HepG2 (cell line): Measurements from ENCODE around the gene BABAM2. TPM values are rescaled to one million over a fixed set of nuclear protein-coding genes. Genes with fewer than 3 reads are reported as not detected.

Source experiments
- AKAP8 ChIP-seq: sonication (generic); formaldehyde crosslinking; IDR thresholded peaks from 2 replicates; pipeline ENCODE4 v1.5.1; 2020; ENCODE audit warnings: mild to moderate bottlenecking, missing genetic modification reagents
- ERF ChIP-seq: IDR thresholded peaks from 2 replicates; pipeline ENCODE4 v1.6.1; 2018; ENCODE audit warnings: missing biosample characterization, missing genetic modification reagents
- FOXA3 ChIP-seq: IDR thresholded peaks from 2 replicates; pipeline ENCODE4 v1.6.1; 2016; ENCODE audit warnings: missing genetic modification reagents, missing compliant biosample characterization
- HIC2 ChIP-seq: sonication (generic); formaldehyde crosslinking; IDR thresholded peaks from 2 replicates; pipeline ENCODE4 v1.9.0; 2022; ENCODE audit warnings: low read depth, missing genetic modification reagents
- LCORL ChIP-seq, 2 experiments: fragments of 450-650 bp in 1 of 2; sonication (generic) in 1 of 2; formaldehyde crosslinking in 1 of 2; IDR thresholded peaks; 2 replicates each; pipeline versions ENCODE4 v1.5.0 to v1.6.1; 2017 to 2020; ENCODE audit warnings: antibody characterized with exemption in 1 of 2, missing genetic modification reagents in 1 of 2
- NCOA2 ChIP-seq: sonication (generic); formaldehyde crosslinking; IDR thresholded peaks from 2 replicates; pipeline ENCODE4 v1.8.0; 2022; ENCODE audit warnings: inconsistent platforms
- NR2F2 ChIP-seq: IDR thresholded peaks from 2 replicates; pipeline ENCODE4 v1.6.1; 2012; ENCODE audit warnings: low read depth, inconsistent platforms, borderline replicate concordance
- SIN3B ChIP-seq: fragments of 150-350 bp; IDR thresholded peaks from 2 replicates; pipeline ENCODE4 v1.6.1; 2014; ENCODE audit warnings: low read length
- ZNF343 ChIP-seq: sonication (generic); formaldehyde crosslinking; IDR thresholded peaks from 2 replicates; pipeline ENCODE4 v1.4.0; 2020; ENCODE audit warnings: mild to moderate bottlenecking, missing genetic modification reagents
- ZNF530 ChIP-seq: sonication (generic); formaldehyde crosslinking; IDR thresholded peaks from 2 replicates; pipeline ENCODE4 v1.5.0; 2020; ENCODE audit warnings: low read depth, mild to moderate bottlenecking, missing genetic modification reagents
- ZNF616 ChIP-seq: sonication (generic); formaldehyde crosslinking; IDR thresholded peaks from 2 replicates; pipeline ENCODE4 v1.5.0; 2020; ENCODE audit warnings: low read depth, mild to moderate bottlenecking, missing genetic modification reagents
- ZNF7 ChIP-seq: IDR thresholded peaks from 2 replicates; pipeline ENCODE4 v1.6.1; 2016; ENCODE audit warnings: missing biosample characterization, missing genetic modification reagents
- ZNF772 ChIP-seq: sonication (generic); formaldehyde crosslinking; IDR thresholded peaks from 2 replicates; pipeline ENCODE4 v1.5.0; 2020; ENCODE audit warnings: mild to moderate bottlenecking, missing genetic modification reagents
- polyA plus RNA-seq, 8 experiments: library from polyadenylated mRNA; depleted of rRNA in 3 of 8; stranded (reverse) in 7 of 8; unstranded in 1 of 8; fragments of >200 nt; fragmentation: Illumina TruSeq in 4 of 8; extraction: Trizol in 4 of 8; gene quantifications; 2 replicates each; pipeline versions ENCODE4 v1.2.1 to v1.2.3, GENCODE V29; 2011 to 2016; ENCODE audit warnings: low read depth in 4 of 8, missing spikeins in 1 of 8, mixed read lengths in 1 of 8; ENCODE audit not compliant: insufficient read depth in 1 of 8
- total RNA-seq, 5 experiments: library from RNA; depleted of rRNA; stranded (reverse); fragments of >200 nt; fragmentation: Illumina TruSeq; extraction: Trizol; gene quantifications; 2 replicates each; pipeline ENCODE4 v1.2.3, GENCODE V29; 2016; ENCODE audit warnings: low read depth in 1 of 5
- TF ChIP-seq, protein P1 (sequence below): sonication (generic); formaldehyde crosslinking; IDR thresholded peaks from one replicate; pipeline ENCODE4 v1.5.1; 2020; ENCODE audit warnings: mild to moderate bottlenecking, missing genetic modification reagents; ENCODE audit errors: not compliant biosample characterization
- TF ChIP-seq, protein P2 (sequence below): sonication (generic); formaldehyde crosslinking; IDR thresholded peaks from 2 replicates; pipeline ENCODE4 v1.4.0; 2020; ENCODE audit warnings: missing genetic modification reagents
- TF ChIP-seq, protein P3 (sequence below): sonication (generic); formaldehyde crosslinking; IDR thresholded peaks from 2 replicates; pipeline ENCODE4 v1.8.0; 2022; ENCODE audit warnings: missing genetic modification reagents, mild to moderate bottlenecking, inconsistent platforms, borderline replicate concordance

Gene BABAM2
- total and polyA plus RNA-seq, 2 of the 13 experiments (the other 11 are each of a cell fraction or from before 2014, with no cell fraction given), result 24.9 to 28.0 TPM

DNA sequence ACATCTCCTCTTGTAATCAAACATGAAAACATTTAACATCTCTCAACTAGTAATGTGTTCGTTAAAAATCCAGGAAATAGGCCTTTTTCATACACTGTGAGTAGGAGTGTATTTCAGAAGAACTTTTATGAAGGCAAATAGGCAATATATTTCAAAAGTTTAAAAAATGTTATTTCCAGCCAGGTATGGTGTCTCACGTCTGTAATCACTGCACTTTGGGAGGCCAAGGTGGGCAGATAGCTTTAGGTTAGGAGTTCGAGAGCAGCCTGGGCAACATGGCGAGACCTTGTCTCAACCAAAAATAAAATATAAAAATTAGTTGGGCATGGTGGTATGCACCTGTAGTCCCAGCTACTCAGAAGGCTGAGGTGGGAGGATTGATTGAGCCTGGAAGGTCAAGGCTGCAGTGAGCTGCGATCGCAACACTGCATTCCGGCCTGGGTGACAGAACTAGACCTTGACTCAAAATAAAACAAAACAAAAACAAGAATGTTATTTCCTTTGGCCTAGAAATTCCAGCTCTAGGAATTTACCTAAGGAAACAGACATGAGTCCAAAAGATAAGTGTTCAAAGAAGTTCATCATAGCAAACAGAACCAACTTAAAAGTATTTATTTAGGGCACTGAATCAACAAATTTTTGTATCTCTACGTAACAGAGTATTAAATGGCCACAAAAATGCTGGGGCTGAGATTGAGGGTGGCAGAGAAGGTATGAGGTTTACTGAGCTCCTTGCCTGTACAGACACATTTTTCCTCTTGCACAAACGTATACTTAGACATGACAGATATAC, 15.2 kb upstream of the BABAM2 start (continued):
- TF ChIP-seq, protein P1, sequence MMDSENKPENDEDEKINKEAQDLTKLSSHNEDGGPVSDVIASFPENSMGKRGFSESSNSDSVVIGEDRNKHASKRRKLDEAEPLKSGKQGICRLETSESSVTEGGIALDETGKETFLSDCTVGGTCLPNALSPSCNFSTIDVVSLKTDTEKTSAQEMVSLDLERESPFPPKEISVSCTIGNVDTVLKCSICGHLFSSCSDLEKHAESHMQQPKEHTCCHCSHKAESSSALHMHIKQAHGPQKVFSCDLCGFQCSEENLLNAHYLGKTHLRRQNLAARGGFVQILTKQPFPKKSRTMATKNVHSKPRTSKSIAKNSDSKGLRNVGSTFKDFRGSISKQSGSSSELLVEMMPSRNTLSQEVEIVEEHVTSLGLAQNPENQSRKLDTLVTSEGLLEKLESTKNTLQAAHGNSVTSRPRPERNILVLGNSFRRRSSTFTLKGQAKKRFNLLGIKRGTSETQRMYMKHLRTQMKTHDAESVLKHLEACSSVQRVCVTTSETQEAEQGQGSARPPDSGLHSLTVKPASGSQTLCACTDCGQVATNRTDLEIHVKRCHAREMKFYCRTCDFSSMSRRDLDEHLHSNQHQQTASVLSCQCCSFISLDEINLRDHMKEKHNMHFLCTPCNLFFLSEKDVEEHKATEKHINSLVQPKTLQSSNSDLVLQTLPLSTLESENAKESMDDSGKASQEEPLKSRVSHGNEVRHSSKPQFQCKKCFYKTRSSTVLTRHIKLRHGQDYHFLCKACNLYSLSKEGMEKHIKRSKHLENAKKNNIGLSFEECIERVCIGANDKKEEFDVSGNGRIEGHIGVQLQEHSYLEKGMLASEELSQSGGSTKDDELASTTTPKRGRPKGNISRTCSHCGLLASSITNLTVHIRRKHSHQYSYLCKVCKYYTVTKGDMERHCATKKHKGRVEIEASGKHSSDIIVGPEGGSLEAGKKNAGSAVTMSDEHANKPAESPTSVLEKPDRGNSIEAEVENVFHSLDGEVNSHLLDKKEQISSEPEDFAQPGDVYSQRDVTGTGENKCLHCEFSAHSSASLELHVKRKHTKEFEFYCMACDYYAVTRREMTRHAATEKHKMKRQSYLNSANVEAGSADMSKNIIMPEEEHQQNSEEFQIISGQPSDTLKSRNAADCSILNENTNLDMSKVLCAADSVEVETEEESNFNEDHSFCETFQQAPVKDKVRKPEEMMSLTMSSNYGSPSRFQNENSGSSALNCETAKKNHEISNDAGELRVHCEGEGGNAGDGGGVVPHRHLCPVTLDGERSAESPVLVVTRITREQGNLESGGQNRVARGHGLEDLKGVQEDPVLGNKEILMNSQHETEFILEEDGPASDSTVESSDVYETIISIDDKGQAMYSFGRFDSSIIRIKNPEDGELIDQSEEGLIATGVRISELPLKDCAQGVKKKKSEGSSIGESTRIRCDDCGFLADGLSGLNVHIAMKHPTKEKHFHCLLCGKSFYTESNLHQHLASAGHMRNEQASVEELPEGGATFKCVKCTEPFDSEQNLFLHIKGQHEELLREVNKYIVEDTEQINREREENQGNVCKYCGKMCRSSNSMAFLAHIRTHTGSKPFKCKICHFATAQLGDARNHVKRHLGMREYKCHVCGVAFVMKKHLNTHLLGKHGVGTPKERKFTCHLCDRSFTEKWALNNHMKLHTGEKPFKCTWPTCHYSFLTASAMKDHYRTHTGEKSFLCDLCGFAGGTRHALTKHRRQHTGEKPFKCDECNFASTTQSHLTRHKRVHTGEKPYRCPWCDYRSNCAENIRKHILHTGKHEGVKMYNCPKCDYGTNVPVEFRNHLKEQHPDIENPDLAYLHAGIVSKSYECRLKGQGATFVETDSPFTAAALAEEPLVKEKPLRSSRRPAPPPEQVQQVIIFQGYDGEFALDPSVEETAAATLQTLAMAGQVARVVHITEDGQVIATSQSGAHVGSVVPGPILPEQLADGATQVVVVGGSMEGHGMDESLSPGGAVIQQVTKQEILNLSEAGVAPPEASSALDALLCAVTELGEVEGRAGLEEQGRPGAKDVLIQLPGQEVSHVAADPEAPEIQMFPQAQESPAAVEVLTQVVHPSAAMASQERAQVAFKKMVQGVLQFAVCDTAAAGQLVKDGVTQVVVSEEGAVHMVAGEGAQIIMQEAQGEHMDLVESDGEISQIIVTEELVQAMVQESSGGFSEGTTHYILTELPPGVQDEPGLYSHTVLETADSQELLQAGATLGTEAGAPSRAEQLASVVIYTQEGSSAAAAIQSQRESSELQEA (CRISPR knock-in tag), result no peak
- TF ChIP-seq ERF (CRISPR knock-in tag) (peak; percentile 67; the same call in 1 of the 2 replicates), ZNF616 (CRISPR knock-in tag) (no peak), ZNF343 (no peak), ZNF530 (no peak), ZNF772 (CRISPR knock-in tag) (no peak), AKAP8 (CRISPR knock-in tag) (no peak), HIC2 (peak; percentile 61; the same call in 1 of the 2 replicates), LCORL (IDR thresholded peaks at IDR 0.05) (peak; percentile 46; the same call in 1 of the 2 replicates), LCORL (CRISPR knock-in tag; IDR thresholded peaks at IDR 0.05) (peak; percentile 49; the same call in 1 of the 2 replicates), NCOA2 (peak; percentile 97), ZNF7 (CRISPR knock-in tag) (no peak), FOXA3 (peak; percentile 90), SIN3B (no peak), NR2F2 (peak; percentile 34; the same call in 1 of the 2 replicates)
- TF ChIP-seq, protein P2, sequence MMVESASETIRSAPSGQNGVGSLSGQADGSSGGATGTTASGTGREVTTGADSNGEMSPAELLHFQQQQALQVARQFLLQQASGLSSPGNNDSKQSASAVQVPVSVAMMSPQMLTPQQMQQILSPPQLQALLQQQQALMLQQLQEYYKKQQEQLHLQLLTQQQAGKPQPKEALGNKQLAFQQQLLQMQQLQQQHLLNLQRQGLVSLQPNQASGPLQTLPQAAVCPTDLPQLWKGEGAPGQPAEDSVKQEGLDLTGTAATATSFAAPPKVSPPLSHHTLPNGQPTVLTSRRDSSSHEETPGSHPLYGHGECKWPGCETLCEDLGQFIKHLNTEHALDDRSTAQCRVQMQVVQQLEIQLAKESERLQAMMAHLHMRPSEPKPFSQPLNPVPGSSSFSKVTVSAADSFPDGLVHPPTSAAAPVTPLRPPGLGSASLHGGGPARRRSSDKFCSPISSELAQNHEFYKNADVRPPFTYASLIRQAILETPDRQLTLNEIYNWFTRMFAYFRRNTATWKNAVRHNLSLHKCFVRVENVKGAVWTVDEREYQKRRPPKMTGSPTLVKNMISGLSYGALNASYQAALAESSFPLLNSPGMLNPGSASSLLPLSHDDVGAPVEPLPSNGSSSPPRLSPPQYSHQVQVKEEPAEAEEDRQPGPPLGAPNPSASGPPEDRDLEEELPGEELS, result peak; percentile 94
- TF ChIP-seq, protein P3, sequence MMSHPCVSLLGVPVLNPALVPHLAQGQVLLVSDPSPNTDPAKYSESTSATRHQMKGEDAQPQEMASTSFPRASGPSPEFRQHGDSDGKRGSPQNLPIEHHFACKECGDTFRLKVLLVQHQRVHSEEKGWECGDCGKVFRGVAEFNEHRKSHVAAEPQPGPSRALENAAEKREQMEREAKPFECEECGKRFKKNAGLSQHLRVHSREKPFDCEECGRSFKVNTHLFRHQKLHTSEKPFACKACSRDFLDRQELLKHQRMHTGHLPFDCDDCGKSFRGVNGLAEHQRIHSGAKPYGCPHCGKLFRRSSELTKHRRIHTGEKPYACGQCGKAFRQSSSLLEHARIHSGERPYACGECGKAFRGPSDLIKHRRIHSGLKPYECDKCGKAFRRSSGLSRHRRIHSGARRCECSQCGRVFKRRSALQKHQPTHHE (CRISPR knock-in tag), result no peak
